Lung (tissue), 16 donors: ENCODE results near the gene UCHL1. TPM values are rescaled to one million over a fixed set of nuclear protein-coding genes. Genes with fewer than 3 reads are reported as not detected.

Experiments
- ATAC-seq: fragments of 200-7000 bp; cut with Tn5 transposase; one replicate; pipeline ENCODE4 v1.9.1; 2020; ENCODE audit warnings: moderate number of reproducible peaks; ENCODE audit not compliant: insufficient read depth, low FRiP score
- DNase-seq, 3 donors: peaks; one replicate each; pipeline ENCODE4 v3.0.0-alpha.2; 2013 to 2017
- H3K27ac ChIP-seq, 2 donors: one replicate each; pipeline ENCODE4 v1.5.1; 2013; ENCODE audit warnings: mild to moderate bottlenecking in 2 of 2, moderate library complexity in 2 of 2, control low read depth in 1 of 2, inconsistent platforms in 1 of 2, low read depth in 1 of 2, low read length in 1 of 2
- H3K27me3 ChIP-seq, 3 donors: one replicate each; pipeline ENCODE4 v1.5.1; 2013; ENCODE audit warnings: low read length in 2 of 3; ENCODE audit not compliant: control insufficient read depth in 3 of 3, insufficient read depth in 3 of 3
- H3K36me3 ChIP-seq, 4 donors: one replicate each; pipeline ENCODE4 v1.5.1; 2013; ENCODE audit warnings: low read length in 4 of 4, mild to moderate bottlenecking in 1 of 4, moderate library complexity in 1 of 4; ENCODE audit not compliant: control insufficient read depth in 4 of 4, insufficient read depth in 4 of 4
- H3K4me1 ChIP-seq, 5 donors: one replicate each; pipeline ENCODE4 v1.5.1; 2013; ENCODE audit warnings: low read length in 5 of 5, mild to moderate bottlenecking in 2 of 5, moderate library complexity in 1 of 5; ENCODE audit not compliant: control insufficient read depth in 5 of 5, insufficient read depth in 5 of 5
- H3K4me3 ChIP-seq: one replicate; pipeline ENCODE4 v1.5.1; 2013; ENCODE audit warnings: mild to moderate bottlenecking, control low read depth, moderate library complexity
- H3K9ac ChIP-seq, 2 donors: one replicate each; pipeline ENCODE4 v1.5.1; 2013; ENCODE audit warnings: low read length in 2 of 2, control low read depth in 1 of 2; ENCODE audit not compliant: insufficient read depth in 1 of 2
- H3K9me3 ChIP-seq, 4 donors: one replicate each; pipeline ENCODE4 v1.5.1; 2013; ENCODE audit warnings: low read length in 3 of 4, mild to moderate bottlenecking in 1 of 4, moderate library complexity in 1 of 4; ENCODE audit not compliant: control insufficient read depth in 4 of 4, insufficient read depth in 3 of 4
- WGBS, 2 donors: extraction: QIAGEN DNeasy Blood & Tissue Kit; methylation state at CpG; one replicate each; pipeline ENCODE4 v1.1.7; 2013; 5-methylcytosine and 5-hydroxymethylcytosine counted together
- long read RNA-seq, 5 donors: transcript quantifications; one replicate each; lab custom pipeline, GENCODE V29; 2026
- polyA plus RNA-seq, 2 donors: library from polyadenylated mRNA; stranded (reverse); fragments of 200-250 nt; gene quantifications; one replicate each; pipeline ENCODE4 v1.2.1, GENCODE V29; 2013
- total RNA-seq, 2 donors: library from RNA; depleted of rRNA in 1 of 2; stranded (reverse); fragments of >200 nt in 1 of 2; gene quantifications; one replicate each; pipeline ENCODE4 v1.2.1, GENCODE V29; 2014 to 2021
- TF ChIP-seq, protein P1 (sequence below): IDR thresholded peaks from 2 replicates; pipeline ENCODE4 v1.5.1; 2012; ENCODE audit warnings: mild to moderate bottlenecking; ENCODE audit errors: control extremely low read depth, extremely low read depth
- donor health status: control.
- donor health status: control.
- donor health status: Bipolar disorder and iron deficiency.
- donor health status: healthy.
- donor health status: DM: yes; HTN: yes; CAD: no.

The UCHL1 gene
- total RNA-seq (10 to 100 TPM in 1 of 2 donors, 1 to 10 TPM in 1; 6.9 to 17.2 TPM), polyA plus RNA-seq (10 to 100 TPM in 1 of 2 donors, 1 to 10 TPM in 1; 9.8 to 38.2 TPM)
- long read RNA-seq, donor 1, partial matches to known transcripts: 0 of 5 reads
- long read RNA-seq, donor 1, other reads (novel, unspliced or antisense): 0 of 5 reads
- long read RNA-seq, donor 2, partial matches to known transcripts: 0 of 4 reads
- long read RNA-seq, donor 2, other reads (novel, unspliced or antisense): 0 of 4 reads
- long read RNA-seq, donor 3, partial matches to known transcripts: 0 of 2 reads
- long read RNA-seq, donor 3, other reads (novel, unspliced or antisense): 0 of 2 reads
- long read RNA-seq, donor 4, transcript UCHL1-209 (8 exons, 1,119 nt): major isoform, 8 of 13 reads
- long read RNA-seq, donor 4, partial matches to known transcripts: 5 of 13 reads
- long read RNA-seq, donor 4, other reads (novel, unspliced or antisense): 0 of 13 reads
- long read RNA-seq, donor 5, transcript UCHL1-209 (8 exons, 1,119 nt): major isoform, 9 of 11 reads
- long read RNA-seq, donor 5, partial matches to known transcripts: 0 of 11 reads
- long read RNA-seq, donor 5, other reads (novel, unspliced or antisense): 0 of 11 reads

GRCh38 chr4:41256740-41257256 is at the start of gene UCHL1:
TSS of gene UCHL1 (plus strand) at chr4:41256928. CDS start at chr4:41256977, 49 bp downstream.
- peak; percentile 69 to 82 (median 82) for DNase-seq
- 1 to 4% methylated on average over 50 to 55 of the region's 55 CpGs for WGBS, 2 donors

GRCh38 chr4:41207291-41207831 is 49.4 kb upstream of the UCHL1 start:
- Histone ChIP-seq H3K4me3 (no peak overlapping the region), H3K9ac (no peak overlapping the region), H3K27me3 (no peaks in the 10 kb centered on the region), H3K4me1 (peaks cover 2 to 22% (median 9%) of the 10 kb centered on the region in 5 donors), H3K36me3 (no peaks in the 10 kb centered on the region), H3K9me3 (no peaks in the 10 kb centered on the region), H3K27ac (no peak overlapping the region)
- ATAC-seq: no peak
- no peak for DNase-seq
- TF ChIP-seq, protein P1, sequence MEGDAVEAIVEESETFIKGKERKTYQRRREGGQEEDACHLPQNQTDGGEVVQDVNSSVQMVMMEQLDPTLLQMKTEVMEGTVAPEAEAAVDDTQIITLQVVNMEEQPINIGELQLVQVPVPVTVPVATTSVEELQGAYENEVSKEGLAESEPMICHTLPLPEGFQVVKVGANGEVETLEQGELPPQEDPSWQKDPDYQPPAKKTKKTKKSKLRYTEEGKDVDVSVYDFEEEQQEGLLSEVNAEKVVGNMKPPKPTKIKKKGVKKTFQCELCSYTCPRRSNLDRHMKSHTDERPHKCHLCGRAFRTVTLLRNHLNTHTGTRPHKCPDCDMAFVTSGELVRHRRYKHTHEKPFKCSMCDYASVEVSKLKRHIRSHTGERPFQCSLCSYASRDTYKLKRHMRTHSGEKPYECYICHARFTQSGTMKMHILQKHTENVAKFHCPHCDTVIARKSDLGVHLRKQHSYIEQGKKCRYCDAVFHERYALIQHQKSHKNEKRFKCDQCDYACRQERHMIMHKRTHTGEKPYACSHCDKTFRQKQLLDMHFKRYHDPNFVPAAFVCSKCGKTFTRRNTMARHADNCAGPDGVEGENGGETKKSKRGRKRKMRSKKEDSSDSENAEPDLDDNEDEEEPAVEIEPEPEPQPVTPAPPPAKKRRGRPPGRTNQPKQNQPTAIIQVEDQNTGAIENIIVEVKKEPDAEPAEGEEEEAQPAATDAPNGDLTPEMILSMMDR: no peak

More at GRCh38 chr4:41256740-41257256, at the start of gene UCHL1:
- TF ChIP-seq, protein P1: no peak
- peak within 1 kb of the TSS; percentile 41 for H3K4me3 ChIP-seq
- no peak within 1 kb of the TSS for H3K27ac ChIP-seq
- H3K36me3 ChIP-seq: no peaks in the 10 kb centered on the region
- peaks cover 0 to 32% (median 11%) of the 10 kb centered on the region in 3 donors for H3K27me3 ChIP-seq
- peaks cover 2 to 14% (median 5%) of the 10 kb centered on the region in 5 donors for H3K4me1 ChIP-seq
- H3K9ac ChIP-seq: peak within 1 kb of the TSS in 1 of 2 donors; percentile 23
- peaks cover 0 to 7% (median 0%) of the 10 kb centered on the region in 4 donors for H3K9me3 ChIP-seq
- ATAC-seq: peak; percentile 51

GRCh38 chr4:41209187-41209586 is 47.5 kb upstream of the UCHL1 start:
- Histone ChIP-seq H3K27me3 (no peaks in the 10 kb centered on the region), H3K4me1 (peaks cover 9 to 25% (median 12%) of the 10 kb centered on the region in 5 donors), H3K9me3 (no peaks in the 10 kb centered on the region), H3K4me3 (no peak overlapping the region), H3K36me3 (no peaks in the 10 kb centered on the region), H3K9ac (no peak overlapping the region), H3K27ac (peak overlapping the region in 1 of 2 donors; percentile 26)
- TF ChIP-seq, protein P1: no peak
- ATAC-seq: no peak
- peak in 1 of 3 donors; percentile 13 for DNase-seq
- 63 to 84% methylated on average over 5 of the region's 5 CpGs for WGBS, 2 donors
